Mammary epithelial cell (primary cell): Measurements from ENCODE around the gene LMBRD1.

Experiments
- CTCF ChIP-seq, 2 donors: IDR thresholded peaks in 1 of 2; conservative IDR thresholded peaks in 1 of 2; 2 replicates each; pipeline ENCODE4 v1.5.1; 2011 to 2012; ENCODE audit warnings: inconsistent platforms in 2 of 2, low read length in 2 of 2, mild to moderate bottlenecking in 2 of 2, control low read depth in 1 of 2, low read depth in 1 of 2; ENCODE audit not compliant: insufficient read depth in 1 of 2; ENCODE audit errors: extremely low read depth in 1 of 2
- EZH2 ChIP-seq: IDR thresholded peaks from 2 replicates; pipeline ENCODE4 v1.6.1; 2012; ENCODE audit warnings: low read length, inconsistent platforms, borderline replicate concordance

DNA sequence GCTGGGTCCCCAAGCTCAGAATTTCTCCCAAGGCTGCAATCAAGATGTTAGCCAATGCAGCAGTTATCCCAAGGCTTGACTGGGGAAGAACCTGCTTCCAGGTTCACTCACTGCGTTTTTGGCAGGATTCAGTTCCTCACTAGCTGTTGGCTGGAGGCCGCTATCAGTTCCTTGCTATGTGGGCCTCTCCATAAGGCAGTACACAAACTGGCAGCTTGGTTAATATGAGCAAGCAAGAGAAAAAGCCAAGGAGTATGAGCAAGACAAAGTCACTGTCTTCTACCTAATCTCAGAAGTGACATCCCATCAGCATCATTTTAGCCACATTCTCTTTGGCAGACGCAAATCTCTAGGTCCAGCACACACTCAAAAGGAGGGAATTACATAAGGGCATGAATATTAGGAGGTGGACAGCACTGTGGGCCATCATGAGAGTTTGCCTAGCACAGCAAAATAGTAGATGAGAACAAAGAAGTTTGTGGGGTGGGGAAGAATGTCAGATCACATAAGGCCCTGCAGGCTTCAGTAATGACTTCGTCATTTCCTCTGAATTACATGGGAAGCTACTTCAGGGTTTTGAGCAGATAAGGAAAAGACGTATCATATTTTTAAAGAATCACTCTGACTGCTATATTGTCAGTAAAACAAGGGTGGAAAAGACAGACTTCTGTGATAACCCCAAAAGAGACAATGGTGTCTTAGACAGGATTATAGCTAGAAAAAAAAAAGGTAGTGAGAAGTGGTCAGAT lies 25.5 kb downstream of the LMBRD1 start:
- TF ChIP-seq CTCF (conservative IDR thresholded peaks at IDR 0.05 in 1 of 2, IDR thresholded peaks at IDR 0.05 in 1 of 2; ENCODE audit: extremely low read depth in 1 of 2, insufficient read depth in 1 of 2, low read depth in 1 of 2, low read length in 2 of 2) (no peak), EZH2 (no peak)
